ENCODE results near the gene SCIN.

SCIN gene

DNA sequence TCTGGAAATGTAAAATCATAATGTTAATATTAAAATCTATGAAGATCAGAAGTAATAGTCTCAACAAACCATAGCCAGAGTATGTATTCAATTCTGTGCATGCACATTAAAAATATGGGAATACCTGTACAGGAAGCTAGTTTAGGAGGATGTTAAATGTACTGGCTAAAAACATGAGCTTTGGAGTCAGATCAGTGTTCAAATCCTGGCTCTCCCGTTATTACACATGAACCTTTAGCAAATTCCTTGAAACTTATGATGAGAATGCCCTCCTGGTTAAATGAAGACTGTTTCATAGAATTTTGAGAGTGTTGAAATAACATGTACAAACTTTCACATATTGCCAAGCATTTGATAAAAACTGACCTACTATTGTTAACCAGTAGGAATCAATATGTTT, 121.5 kb downstream of the SCIN start:
- no peak overlapping the region for H3K4me2 ChIP-seq
- H3K4me3 ChIP-seq, result no peak overlapping the region
- H3K36me3 ChIP-seq, result no peaks in the 10 kb centered on the region
- H3K9ac ChIP-seq, result no peak overlapping the region
- no peaks in the 10 kb centered on the region for H4K20me1 ChIP-seq
- no peak overlapping the region for H3K27ac ChIP-seq
- no peaks in the 10 kb centered on the region for H3K4me1 ChIP-seq
- no peak for TF ChIP-seq Cebpa-rat (IDR thresholded peaks at IDR 0.05)
- H3K9me3 ChIP-seq, result peaks cover 7% of the 10 kb centered on the region
- H3K27me3 ChIP-seq, result no peaks in the 10 kb centered on the region

DNA sequence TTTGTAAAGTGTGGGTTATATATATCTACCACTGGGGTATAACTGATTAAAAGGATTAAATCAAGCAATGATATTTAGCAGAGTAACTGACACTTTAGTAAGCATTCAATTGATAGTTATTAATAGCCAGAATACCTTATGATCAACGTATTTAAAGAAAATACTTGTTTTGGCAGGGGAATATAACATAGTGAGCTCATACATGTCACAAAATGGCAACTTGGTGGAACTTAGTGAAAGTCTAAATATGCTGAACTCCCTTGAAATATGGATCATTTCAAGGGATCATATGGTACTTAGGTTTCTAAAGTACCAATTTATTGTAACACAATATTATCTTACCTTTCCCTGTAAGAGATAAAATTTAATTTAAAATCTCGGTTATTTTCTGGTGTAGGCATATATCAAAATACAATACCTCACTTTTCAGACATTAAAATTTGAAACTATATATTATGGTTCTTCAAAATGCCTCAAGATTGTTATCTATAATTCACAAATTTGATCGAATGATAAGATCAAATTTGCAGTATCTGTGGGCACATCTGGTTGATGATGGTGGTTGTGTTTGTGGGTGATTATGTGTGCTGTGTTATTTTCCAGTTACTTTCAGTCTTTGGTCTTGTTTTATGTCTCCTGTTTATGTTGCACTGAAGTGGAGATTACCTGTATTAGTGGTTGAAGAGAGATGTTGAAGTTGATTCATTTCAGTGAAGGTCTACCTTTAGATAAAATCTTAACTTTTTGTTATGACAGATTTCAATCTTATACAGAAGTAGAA, 122.1 kb downstream of the SCIN start:
- H3K27me3 ChIP-seq, result no peaks in the 10 kb centered on the region
- no peak overlapping the region for H3K4me3 ChIP-seq
- no peaks in the 10 kb centered on the region for H3K4me1 ChIP-seq
- H3K27ac ChIP-seq, result no peak overlapping the region
- no peak for TF ChIP-seq Cebpa-rat (IDR thresholded peaks at IDR 0.05)
- peaks cover under 1% of the 10 kb centered on the region; the same call in 1 of the 2 replicates for H3K9me3 ChIP-seq
- no peaks in the 10 kb centered on the region for H4K20me1 ChIP-seq
- H3K9ac ChIP-seq, result no peak overlapping the region
- H3K36me3 ChIP-seq, result no peaks in the 10 kb centered on the region
- no peak overlapping the region for H3K4me2 ChIP-seq

DNA sequence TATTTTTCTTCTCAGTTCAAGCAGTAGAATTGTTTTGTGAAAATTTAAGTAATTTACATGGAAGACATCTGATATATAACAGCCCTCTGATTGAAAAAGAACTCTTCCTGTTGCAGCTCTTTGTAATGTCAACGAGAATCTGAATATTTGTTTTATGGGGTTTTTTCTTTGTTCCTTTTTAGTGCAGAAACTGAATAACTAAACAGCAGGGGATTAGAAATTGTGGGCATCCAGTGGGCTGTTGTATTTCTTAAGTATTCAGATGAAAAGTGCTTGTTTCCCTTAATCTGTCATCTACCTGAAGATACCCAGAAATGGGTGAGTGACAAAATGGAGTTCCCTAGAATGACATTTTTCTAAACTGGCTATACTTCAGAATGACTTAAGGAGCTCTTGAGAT, 124.3 kb downstream of the SCIN start:
- Histone ChIP-seq H4K20me1 (no peaks in the 10 kb centered on the region), H3K4me2 (no peak overlapping the region), H3K27me3 (no peaks in the 10 kb centered on the region), H3K27ac (no peak overlapping the region), H3K9ac (no peak overlapping the region), H3K4me1 (no peaks in the 10 kb centered on the region), H3K36me3 (no peaks in the 10 kb centered on the region), H3K9me3 (no peaks in the 10 kb centered on the region), H3K4me3 (no peak overlapping the region)
- TF ChIP-seq Cebpa-rat (IDR thresholded peaks at IDR 0.05), result no peak

DNA sequence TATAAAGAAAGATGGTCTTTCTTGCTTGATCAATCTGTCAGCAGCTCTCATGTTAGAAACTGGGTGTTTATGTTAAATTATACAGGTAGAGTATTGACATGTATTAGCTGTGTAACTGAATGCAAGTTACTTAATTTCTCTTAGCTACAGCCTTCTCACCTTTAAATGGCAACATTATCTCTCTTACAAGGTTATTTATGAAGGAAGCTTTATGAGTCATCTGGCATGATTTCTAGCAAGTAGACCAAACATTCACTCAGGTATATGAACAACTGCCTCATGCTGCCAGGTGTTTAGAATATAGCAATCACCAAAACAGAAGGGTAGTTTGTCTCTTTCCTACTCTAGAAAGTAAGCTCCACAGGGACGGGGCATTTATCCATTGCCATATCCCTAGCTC, 125.4 kb downstream of the SCIN start:
- Histone ChIP-seq H3K27ac (no peak overlapping the region), H3K4me2 (no peak overlapping the region), H3K4me3 (no peak overlapping the region), H3K36me3 (no peaks in the 10 kb centered on the region), H4K20me1 (no peaks in the 10 kb centered on the region), H3K9me3 (no peaks in the 10 kb centered on the region), H3K9ac (no peak overlapping the region), H3K4me1 (no peaks in the 10 kb centered on the region), H3K27me3 (no peaks in the 10 kb centered on the region)
- no peak for TF ChIP-seq Cebpa-rat (IDR thresholded peaks at IDR 0.05)

DNA sequence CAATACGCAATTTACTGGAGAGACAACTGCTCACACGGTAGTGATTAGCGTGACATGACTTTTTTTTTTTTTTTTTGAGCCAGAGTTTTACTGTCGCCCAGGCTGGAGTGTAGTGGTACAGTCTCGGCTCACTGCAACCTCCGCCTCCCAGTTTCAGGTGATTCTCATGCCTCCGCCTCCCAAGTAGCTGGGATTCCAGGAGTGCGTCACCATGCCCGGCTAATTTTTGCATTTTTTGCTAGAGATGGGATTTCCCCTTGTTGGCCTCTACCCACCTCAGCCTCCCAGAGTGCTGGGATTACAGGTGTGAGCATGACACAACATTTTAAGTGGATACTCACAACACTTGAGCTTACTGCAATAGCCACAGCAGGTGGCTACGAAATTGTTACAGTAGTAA, 128.8 kb downstream of the SCIN start:
- Histone ChIP-seq H3K27me3 (no peaks in the 10 kb centered on the region), H3K9me3 (no peaks in the 10 kb centered on the region), H3K36me3 (no peaks in the 10 kb centered on the region), H3K4me1 (no peaks in the 10 kb centered on the region), H3K4me2 (no peak overlapping the region), H3K27ac (no peak overlapping the region), H4K20me1 (no peaks in the 10 kb centered on the region), H3K9ac (no peak overlapping the region), H3K4me3 (no peak overlapping the region)
- TF ChIP-seq Cebpa-rat (IDR thresholded peaks at IDR 0.05), result no peak

DNA sequence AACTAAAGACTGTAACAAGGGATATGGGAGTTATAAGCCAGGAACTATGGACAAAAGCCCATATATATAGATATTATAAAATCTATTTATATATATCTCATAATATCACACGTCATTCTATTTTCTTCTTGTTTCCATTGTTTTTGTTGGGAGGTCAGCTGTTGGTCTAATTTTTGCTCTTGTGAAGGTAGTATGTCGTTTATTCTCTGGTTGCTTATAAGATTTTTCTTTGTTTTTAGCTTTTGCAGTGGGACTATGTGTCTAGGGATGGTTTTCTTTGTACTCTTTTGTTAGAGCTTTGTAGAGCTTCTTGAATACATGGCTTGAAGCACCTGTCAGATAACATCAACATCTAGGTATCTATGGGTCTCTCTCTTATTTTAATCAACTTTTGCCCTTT, 130.9 kb downstream of the SCIN start:
- Histone ChIP-seq H3K4me3 (no peak overlapping the region), H3K36me3 (no peaks in the 10 kb centered on the region), H3K27me3 (no peaks in the 10 kb centered on the region), H3K9me3 (no peaks in the 10 kb centered on the region), H3K4me1 (no peaks in the 10 kb centered on the region), H4K20me1 (no peaks in the 10 kb centered on the region), H3K9ac (no peak overlapping the region), H3K27ac (no peak overlapping the region), H3K4me2 (no peak overlapping the region)
- TF ChIP-seq Cebpa-rat (IDR thresholded peaks at IDR 0.05), result no peak

DNA sequence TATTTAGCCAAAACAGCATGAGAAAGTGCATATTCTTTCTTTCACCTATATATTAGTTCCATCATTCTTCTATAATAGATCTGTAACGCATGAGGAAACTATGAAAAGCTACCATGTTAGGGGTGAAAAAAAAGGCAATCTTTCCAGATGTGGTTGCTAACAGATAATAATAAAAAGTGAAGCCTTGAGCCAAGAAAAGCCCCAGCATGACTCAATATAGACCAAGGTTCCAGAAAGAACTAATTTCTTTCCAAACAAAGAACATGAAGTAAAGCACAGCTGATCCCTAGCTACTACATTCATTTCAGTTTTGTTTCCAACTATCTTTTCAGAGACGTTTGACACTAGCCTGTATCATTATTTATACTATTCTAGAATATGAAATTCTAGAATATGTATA, 133.4 kb downstream of the SCIN start:
- Histone ChIP-seq H4K20me1 (no peaks in the 10 kb centered on the region), H3K4me1 (no peaks in the 10 kb centered on the region), H3K9me3 (no peaks in the 10 kb centered on the region), H3K27ac (no peak overlapping the region), H3K4me2 (no peak overlapping the region), H3K9ac (no peak overlapping the region), H3K27me3 (no peaks in the 10 kb centered on the region), H3K4me3 (no peak overlapping the region), H3K36me3 (no peaks in the 10 kb centered on the region)
- no peak for TF ChIP-seq Cebpa-rat (IDR thresholded peaks at IDR 0.05)

DNA sequence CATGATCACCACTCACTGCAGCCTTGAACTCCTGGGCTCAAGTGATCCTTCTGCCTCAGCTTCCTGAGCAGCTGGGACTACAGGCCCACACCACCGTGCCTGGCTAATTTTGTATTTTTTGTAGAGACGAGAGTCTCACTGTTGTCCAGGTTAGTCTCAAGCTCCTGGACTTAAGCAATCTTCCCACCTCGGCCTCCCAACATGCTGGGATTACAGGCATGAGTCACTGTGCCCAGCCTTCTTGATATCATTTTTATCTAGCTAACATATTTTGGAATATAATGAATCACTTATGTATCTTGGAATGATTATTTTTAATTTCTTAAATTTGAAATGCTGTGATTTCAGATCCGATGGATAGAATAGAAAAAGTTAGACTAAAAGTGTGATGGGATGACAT, 135.4 kb downstream of the SCIN start:
- no peak overlapping the region for H3K27ac ChIP-seq
- no peaks in the 10 kb centered on the region for H3K9me3 ChIP-seq
- no peaks in the 10 kb centered on the region for H3K4me1 ChIP-seq
- H3K4me3 ChIP-seq, result no peak overlapping the region
- H3K9ac ChIP-seq, result no peak overlapping the region
- no peaks in the 10 kb centered on the region for H3K36me3 ChIP-seq
- TF ChIP-seq Cebpa-rat (IDR thresholded peaks at IDR 0.05), result no peak
- H3K27me3 ChIP-seq, result no peaks in the 10 kb centered on the region
- no peak overlapping the region for H3K4me2 ChIP-seq
- H4K20me1 ChIP-seq, result no peaks in the 10 kb centered on the region

DNA sequence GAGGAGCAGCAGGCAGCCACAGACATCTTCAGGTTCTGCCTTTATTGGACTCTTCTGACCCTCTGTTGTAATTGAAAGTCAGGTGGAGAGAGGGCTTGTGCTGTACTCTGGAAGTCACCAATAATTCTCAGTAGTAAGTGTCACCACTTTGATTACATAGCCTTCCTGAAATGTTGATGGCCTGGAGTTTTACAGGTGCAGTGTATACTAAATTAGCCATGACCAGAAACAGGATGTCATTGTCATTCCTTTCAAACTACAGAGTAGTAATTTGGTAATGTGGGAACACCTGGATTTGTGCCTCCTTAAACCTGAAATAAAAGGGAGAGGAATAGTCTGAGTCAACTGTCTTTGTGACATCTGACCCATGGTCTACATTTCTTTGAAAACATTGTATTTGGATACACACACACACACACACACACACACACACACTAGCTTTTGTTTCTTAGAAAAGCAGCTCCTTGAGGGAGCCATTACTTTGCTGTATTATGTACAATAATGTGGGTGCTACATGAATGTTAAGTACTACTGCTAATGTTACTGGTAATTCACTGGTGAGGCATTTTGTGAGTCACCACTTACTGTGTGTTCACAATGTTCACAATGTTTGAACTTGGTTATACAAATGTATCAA, 136.5 kb downstream of the SCIN start:
- TF ChIP-seq Cebpa-rat (IDR thresholded peaks at IDR 0.05), result no peak
- Histone ChIP-seq H3K36me3 (no peaks in the 10 kb centered on the region), H3K4me3 (no peak overlapping the region), H4K20me1 (no peaks in the 10 kb centered on the region), H3K27me3 (no peaks in the 10 kb centered on the region), H3K9me3 (no peaks in the 10 kb centered on the region), H3K4me1 (no peaks in the 10 kb centered on the region), H3K4me2 (no peak overlapping the region), H3K27ac (no peak overlapping the region), H3K9ac (no peak overlapping the region)

DNA sequence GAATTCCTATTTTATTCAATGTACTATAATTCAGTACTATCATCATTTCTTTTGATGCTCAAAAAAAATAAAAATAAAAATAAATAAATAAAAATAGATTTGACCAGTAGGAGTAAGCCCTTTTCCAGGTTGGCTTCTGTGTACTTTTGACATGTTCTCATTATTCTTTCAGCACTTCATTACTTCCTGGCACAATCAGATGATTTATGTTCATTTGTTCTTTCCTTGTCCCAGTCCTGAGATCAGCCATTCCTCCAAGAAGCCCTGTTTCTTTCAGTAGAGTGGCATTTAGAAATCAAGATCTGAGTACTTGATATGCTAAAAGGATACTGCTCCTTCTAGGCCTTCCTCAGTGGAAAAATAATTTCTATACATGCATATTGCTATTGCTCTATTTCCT, 137.8 kb downstream of the SCIN start:
- TF ChIP-seq Cebpa-rat (IDR thresholded peaks at IDR 0.05), result no peak
- Histone ChIP-seq H3K27me3 (no peaks in the 10 kb centered on the region), H3K4me3 (no peak overlapping the region), H3K4me1 (no peaks in the 10 kb centered on the region), H3K27ac (no peak overlapping the region), H3K9ac (no peak overlapping the region), H3K9me3 (no peaks in the 10 kb centered on the region), H3K36me3 (no peaks in the 10 kb centered on the region), H4K20me1 (no peaks in the 10 kb centered on the region), H3K4me2 (no peak overlapping the region)

All from BLaER1 (cell line).